ENCODE data around the gene CBFA2T3.
"Not testable (repeated sequence)": the region's sequence is repeated elsewhere in the genome, so short reads cannot be mapped to it uniquely, and the experiment has no call there.

The CBFA2T3 gene

DNA sequence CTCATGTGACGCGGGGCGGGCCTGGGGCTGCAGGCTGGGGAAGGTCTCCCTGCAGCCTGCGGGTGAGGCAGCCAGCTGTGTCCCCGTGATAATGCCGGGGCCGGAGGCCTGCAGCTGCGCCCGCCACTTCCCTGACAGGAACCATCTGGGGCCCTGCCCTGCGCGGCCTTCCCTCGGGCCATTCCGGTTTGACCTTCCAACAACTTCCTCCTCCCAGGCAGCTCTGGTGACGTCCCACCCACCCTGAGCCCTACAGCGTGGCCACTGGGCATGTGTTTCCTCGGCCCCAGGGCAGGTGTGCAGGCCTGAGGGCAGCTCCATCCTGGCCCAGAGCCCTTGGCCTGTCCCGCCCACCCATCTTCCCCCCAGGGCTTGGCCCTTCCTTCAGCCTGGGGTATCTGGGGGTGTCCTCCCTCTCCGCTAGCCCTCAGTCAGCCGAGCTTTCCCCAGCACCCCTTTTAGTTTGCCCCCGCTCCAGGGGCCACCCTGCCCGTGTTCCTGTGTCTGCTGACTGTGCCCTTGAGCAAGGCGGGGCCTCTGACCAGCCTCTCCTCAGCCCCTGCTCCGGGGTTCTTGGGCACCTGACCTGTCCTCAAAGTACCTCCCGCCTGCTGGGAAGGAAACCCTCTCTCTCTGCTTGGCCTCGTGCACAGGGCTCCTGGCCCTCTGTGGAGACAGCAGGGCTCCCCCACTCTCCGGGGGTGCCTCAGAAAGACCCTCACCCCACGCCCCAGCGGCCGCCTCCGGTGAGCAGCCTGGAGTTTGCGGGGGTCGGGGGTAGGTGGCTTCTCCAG, at the start of gene CBFA2T3:
TSS of gene CBFA2T3 (minus strand) at position 190 of the 794 bp plus-strand sequence. CDS start 400 bp downstream, outside the sequence.
- no peak for DNase-seq

DNA sequence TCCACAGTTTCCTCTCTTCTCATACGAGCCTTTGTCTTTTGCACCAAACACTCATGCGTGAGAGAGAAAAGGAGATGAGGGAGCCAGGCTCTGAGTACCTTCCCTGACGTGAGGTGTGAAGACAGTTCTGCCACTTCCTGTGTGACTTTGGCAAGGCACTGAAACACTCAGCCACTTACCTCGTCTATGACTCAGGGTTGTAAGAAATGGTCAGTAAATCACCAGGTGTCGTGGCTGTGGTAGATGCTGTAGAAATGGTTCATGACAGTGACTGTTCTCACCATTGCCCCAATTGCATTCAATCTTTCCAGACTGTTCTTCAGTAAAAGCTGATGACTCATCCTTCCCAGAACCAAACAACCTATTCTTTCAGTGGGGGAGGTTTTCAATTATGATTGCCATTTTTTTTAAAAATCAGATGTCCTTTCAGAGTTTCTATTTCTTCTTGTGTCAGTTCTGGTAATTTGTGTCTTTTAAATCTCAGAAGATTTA, 49.2 kb upstream of the CBFA2T3 start:
- no peak for DNase-seq

DNA sequence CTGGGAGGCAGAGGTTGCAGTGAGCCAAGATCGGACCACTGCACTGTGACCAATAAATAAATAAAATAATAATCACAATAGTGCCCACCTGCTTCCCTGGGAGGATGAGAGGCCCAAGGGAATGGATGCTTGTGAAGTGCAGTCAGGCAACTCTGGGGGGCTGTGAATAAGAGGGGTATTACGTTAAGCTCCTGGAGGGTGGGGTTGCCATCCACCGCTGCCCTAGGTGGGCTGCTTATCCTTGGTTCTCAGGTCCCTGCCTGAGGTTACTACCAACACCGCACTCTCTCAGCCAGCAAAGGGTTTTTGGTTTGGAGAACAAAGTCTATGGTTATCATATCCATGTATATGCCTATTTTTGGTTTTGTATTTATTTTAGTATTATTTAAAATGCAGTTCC, 48.6 kb upstream of the CBFA2T3 start:
- no peak for DNase-seq

DNA sequence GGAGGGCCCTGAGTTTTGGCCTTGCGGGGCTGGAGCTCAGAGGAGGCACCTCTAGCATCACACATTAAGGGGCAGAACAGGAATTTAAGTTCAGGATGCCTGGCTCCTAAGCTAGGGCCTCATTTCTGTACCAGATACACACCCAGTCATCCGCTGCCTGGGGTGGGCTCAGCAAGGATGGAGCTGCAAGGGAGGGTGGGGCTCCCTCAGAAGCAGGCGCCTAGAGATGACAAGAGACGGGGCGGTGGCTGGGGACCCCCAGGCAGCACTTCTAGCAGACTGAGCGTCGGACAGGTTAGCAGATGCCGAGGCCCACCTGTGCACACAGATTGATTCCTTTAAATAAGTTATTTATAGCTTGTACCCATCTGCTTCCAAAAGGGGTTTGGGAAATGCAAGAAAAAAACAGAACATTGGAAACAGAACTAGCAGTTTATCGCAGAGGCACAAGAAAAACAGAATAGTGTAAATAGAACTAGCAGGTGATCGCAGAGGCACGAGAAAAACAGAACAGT, 47.6 kb upstream of the CBFA2T3 start:
- no peak for DNase-seq

DNA sequence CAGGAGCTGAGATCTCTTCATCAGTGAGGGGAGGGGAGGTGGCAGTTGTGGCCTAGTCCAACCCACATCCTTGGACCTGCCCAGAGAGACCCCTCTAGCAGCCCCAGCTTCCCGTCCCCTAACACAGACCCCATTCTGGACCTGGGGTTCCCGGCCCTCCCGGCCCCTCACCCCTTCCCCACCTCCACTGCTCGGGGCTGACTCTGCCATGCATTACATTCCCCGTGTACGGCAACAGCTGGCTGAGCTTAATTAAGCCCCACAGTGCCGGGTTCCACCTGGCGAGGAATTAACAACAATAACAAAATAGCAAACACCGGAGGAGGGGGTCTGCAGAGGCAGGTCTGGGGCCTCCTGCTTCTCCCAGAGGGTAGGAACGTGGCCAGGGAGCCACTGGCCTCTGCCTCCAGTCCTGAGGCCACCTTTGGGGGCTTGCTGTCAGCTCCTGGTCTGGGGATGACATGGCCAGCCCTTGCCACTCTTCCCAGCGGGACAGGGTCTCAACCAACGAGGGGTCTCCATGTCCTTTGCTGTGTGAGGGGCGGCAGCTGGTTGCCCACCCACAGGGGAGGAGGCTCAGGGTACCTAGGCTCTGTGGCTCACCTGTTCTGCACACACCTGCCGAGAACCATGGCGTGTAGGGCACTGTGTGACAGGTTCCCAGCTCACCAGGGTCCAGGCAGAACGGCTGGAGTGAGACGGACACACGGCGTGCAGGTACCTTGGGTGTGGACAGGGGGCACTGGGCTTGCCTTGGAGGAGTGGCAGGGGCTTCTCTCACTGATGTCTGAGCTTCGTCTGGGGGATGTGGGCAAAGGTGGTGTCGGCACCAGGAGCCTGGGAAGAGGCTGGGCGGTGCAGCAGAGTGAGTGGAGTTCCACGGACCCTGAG, 46.9 kb upstream of the CBFA2T3 start:
- DNase-seq: no peak

DNA sequence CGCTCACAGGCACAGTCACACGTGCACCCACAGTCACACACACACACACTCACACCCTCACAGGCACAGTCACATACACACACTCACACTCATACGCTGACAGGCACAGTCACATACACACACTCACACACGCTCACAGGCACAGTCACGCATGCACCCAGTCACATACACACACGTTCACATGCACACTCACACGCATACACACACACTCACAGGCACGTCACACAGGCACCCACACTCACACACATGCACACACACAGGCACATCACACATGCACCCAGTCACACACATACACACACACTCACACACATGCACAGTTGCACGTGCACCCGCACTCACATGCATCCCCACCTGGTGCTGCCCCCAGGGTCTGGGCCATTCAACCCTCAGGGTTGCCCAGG, 46.1 kb upstream of the CBFA2T3 start:
- no peak for DNase-seq

DNA sequence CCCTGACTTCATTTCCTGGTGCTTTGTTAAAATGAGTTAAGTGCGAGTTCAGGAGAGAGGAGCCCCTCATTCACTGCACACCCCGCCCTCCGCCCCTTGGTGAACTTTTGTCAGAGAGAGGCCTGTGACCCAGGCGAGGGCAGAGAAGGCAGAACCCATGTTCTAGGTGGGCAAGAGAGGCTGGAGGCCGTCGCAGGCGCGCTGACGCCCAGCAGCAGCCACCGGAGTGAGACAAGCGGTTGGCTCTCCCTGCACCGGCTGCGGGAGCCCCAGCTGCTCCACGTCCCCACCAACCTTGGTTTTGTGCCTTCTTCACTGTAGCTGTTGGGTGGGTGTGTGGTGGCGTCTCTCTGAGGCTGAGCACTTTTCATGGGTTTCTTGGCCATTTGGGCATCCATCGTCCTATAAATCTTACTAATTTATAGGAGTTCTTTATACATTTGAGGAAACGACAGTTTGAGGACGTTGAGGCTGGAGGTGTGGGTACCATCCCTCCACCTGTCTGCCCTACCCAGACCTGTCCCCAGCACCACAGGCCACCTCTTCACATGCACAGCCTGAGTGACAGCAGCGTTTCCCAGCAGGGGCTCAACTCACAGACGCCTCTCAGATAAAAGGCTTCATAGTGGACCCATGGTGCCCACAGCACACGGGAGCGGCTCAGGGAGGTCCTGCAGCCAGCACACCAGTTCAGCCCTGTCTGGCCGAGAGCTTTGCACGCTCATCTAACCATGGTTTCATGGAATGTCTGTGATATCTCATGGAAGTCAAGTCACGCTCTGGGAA, 45.2 kb upstream of the CBFA2T3 start:
- no peak for DNase-seq

DNA sequence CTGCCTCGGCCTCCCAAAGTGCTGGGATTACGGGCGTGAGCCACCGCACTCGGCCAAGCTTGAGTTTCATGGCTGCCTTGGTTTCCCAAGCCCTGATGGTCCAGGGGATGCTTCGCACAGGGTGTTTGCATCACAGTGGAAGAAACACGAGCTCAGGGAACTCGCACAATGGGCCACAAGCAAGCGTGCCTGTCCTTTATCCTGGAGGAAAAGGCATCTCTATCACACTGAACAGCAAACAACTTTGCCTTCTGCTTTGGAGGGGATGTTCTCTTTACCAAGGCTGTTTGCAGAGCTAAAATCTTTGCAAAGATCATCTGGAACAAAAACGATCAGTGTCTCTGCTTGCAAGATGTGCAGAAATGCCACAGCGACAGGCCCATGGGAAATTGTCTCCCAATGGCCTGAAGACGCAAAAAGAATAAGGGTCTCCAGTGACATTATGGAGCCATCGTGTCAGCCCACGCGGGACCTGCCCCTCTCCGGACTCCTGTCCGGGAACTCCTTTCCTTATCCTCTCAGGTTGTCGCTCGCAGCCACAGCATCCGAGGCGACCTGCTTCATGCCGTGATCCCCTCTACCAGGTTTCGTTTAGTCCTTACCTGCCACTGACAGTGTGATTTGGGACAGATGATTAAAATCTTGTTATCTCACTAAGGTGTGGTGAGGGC, 44.1 kb upstream of the CBFA2T3 start:
- DNase-seq: no peak

DNA sequence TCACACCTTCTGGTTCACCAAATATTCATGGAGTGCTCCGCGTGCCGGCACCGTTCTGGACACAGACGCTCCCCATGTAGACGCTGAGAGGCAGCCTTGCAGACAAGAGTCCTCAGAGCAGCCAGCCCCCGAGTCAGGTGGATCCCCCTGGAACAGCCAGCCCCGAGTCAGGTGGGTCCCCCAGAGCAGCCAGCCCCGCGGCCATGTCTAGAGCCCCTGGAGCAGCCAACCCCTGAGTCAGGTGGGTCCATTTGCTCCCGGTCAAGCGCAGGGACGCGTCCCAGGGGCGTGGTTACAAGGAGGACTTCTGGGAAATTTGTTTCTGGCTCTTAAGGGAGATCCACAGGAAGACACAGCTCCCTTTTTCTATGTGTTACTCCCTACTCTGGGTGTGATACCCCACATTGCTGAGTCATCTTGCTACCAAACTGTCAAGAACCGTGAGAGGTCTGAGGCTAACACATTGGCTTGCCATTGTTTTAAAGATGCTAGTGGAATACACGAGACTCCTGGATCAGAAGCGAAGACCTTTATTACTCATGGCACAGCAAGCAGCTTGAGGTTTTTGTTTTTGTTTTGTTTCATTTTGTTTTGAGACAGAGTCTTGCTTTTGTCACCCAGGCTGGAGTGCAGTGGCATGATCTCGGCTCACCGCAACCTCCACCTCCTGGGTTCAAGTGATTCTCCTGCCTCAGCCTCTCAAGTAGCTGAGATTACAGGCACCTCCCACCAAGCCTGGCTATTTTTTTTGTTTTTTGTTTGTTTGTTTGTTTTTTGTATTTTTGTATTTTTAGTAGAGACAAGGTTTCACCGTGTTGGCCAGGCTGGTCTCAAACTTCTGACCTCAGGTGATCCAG, 43.3 kb upstream of the CBFA2T3 start:
- DNase-seq: no peak

DNA sequence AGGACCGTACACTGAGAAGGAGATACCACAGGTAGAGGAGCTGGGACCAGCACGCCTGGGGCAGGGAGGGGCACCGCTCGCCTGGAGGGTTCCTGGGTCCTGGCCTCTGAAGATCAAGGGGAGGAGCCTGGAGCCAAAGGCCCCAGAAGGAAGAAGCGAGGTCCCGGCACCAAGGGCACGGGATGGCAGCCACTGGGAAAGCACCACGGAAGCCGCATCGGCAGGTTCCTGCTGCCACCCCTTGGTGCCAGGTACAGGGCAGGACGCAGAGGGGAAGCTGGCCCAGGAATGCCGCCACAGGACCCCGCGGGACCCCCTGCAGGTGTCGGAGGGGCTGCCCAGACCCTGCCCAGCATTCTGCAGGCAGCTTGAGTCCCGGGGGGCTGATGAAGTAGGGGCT, 42.5 kb upstream of the CBFA2T3 start:
- no peak for DNase-seq

DNA sequence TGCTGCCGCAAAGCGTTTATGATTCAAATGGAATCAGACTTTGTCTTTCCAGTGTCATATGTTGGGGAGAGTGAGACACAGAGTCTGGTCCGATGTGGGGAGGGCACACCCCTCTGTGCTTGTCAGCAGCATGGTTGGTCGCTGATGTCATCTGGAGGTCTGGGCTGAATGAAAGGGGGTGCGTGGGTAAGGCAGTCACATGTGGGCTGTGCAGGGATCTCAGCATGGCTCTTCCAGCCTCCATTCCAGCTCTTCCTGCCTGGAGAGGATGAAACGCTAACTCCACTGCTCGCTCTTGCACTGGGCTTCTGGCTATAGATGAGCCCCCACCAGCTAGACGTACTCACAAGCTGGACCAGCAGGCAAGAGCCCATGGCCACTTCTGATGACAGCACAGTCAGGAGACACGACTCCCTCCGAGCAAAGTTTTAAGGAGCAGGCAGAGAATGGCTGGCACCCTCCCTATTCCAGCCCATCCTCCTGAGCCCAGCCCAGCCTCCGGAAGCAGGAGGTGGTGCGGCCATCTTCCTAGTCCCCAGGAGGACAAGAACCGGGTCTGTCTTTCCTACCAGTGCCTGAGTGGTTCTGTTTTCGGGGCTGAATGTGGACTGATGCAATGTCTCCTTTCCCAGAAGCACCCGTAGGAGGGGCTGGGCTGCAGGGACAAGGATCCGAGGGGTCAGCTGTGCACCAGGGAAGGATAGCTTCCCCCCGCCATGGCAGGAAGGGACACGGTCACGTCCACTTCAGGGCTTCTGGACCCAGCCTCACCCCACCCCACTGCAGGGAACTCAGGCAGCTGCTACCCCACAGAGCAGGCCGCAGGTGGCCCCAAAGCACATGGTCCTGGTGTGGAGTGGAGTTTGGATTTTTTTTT, 41.5 kb upstream of the CBFA2T3 start:
- DNase-seq: no peak

DNA sequence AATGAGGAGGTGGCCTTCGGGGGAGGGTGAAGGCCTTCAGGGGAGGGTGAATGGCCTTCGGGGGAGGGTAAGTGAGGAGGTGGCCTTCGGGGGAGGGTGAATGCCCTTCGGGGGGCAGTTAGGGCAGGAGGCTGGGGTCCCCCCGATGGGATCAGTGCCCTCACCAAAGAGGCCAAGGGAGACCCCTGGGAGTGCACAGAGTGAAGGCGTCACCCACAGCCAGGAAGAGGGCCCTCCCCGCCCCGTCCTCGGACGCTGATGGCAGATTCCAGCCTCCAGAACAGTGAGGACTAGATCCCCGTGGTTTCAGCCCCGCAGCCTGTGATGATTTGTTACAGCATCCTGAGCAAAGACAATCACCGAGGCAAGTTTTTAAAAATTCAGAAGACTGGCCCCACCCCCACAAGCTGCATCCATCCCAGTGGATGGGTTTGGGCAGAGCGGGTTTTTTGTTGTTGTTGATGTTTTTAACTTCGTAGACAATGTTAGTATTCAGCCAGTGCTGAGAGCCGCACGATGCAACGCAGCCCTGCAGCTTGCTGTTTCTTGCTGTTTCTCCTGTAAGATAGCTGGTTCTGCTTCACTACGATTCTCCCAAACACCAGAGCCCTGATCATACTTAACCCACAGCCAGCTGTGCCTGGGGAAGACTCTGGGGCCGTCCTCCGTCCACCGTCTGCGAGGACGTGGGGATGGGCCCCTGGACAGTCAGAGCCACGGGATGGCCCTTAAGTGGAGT, 40.7 kb upstream of the CBFA2T3 start:
- no peak for DNase-seq

DNA sequence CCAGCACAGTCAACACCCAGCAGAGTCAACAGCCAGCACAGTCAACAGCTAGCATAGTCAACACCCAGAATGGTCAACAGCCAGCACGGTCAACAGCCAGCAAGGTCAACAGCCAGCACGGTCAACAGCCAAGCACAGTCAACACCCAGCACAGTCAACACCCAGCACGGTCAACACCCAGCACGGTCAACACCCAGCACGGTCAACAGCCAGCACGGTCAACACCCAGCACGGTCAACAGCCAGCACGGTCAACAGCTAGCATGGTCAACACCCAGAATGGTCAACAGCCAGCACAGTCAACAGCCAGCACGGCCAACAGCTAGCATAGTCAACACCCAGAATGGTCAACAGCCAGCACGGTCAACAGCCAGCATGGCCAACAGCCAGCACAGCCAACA, 39.6 kb upstream of the CBFA2T3 start:
- DNase-seq: not testable (repeated sequence)

DNA sequence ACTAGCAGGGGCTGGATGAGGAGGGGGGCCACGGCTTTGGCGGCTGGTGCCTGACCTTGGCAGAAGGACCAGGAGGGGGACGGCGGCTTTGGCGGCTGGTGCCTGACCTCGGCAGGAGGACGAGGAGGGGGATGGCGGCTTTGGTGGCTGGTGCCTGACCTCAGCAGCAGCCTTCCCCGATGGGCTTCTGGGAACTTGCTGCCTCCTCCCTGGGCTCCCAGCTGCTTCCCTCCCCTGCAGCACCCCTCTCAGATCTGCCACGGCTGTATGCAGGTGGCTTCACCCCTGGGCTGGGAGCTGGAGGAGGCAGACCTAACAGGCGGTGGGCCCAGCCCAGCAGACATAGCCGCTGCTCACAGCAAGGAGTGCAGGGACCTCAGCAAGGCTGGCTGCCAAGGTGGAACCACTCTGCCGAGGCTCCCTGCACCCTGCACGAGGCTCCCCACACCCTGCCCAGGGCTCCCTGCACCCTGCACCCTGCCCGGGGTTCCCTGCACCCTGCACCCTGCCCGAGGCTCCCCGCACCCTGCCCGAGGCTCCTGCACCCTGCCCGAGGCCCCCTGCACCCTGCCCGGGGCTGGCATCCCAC, 38.4 kb upstream of the CBFA2T3 start:
- DNase-seq: no peak

DNA sequence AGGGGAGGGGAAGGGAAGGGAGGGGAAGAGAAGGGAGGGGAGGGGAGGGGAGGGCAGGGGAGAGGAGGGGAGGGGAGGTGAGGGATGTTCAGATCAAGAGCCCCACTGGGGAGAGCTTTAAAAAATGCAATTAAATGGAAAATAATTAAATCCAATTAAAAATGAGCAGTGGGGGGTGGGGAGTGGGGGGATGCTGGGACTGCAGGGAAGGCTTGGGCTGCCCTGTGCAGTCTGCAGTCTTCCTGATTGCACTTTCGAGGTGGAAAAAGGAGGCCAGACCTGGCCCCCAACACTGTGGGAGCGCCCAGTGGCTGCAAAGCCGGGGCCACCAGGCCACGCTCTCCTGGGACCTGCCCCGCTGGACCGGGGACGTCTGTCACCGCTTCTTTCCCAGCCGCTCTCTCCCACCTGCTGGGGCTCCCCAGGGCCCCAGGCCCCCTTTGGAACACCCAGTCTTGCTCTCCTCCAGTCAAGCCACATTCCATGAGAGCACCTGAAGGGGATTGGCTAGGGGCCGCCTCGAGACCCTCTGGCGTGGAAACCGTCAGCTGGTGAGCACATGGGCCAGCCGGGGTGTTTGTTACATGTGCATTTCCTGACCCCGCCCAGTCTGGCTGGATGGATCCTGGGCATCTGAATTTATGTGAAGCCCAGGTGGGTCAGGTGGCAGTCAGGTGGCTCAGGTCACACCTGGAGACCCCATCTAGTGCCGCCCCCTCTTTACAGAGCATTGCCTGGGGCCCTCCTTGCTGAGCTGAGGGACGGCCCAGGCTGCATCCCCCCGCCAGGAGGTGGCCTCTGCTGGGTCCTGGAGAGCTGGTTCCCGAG, 37.6 kb upstream of the CBFA2T3 start:
- no peak for DNase-seq

DNA sequence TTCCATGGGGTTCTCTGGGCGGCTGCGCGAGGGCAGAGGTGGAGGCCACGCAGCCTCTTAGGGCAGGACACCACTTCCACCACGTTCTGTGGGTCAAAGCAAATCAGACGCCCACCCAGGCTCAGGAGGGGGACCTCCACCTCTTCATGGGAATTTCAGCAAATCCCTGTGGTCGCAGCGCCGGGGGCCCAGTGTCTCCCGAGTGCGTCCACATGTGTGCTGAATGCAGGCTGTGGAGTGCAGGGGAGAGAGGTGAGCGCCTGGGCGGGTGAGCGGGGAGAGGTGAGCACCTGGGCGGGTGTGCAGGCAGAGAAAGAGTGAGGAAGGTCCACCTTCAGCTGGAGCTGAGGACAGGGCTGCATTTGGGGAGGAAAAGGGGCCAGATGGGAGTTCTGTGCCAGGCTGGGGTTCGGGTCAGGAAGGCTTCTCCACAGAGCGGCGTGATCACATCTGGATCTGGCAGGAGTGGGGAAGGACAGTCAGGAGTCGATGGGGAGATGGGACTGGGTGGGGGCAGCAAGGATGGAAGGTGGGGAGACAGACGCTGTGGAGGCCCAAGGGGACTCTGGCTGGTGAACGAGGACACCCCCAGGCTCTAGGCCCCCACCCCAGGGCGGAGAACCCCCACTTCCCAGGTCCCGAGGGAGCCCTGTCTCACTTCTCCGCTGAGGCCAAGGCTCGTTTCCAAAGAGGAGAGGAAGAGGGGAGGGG, 36.8 kb upstream of the CBFA2T3 start:
- DNase-seq: no peak

DNA sequence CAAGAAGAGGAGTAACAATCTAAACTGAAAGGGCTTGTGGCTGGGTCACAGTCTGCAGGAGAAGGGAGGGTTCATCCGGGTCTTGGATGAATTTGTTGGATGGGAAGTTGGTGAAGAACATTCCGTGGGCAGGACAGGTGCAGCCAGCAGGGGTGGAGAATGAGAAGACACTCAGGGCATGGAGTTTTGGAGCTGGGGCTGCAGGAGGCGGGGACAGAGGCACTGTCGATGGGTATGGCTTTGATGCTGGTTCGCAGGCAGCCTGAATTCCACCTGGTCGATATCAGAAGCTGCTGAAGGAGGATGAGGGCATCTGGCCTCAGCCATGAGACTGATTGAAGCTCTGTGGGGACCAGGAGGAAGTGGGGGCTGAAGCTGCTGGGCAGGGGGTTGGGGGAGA, 36.1 kb upstream of the CBFA2T3 start:
- no peak for DNase-seq

DNA sequence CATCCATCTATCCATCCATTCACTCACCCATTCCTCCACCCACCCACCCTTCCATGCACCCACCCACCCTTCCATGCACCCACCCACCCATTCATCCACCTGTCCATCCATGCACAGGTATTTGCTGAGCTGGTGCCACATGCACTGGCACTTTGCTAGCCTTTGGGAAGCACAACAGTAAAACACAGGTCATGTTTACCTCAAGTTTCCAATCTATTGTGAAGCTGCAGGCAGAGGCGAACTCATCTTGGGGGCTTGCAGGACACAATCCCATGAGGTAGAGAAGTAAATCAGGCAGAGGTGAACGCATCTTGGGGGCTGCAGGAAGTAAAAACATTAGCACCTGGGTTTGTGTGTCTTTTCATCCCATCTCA, 35.6 kb upstream of the CBFA2T3 start:
- no peak for DNase-seq
